GM21447 (cell line): ENCODE measurements around the gene CDC6.
A peak's percentile ranks its signal among the peaks of the same experiment; 100 is the strongest.

Experiments used
- ATAC-seq: cut with Tn5 transposase; IDR thresholded peaks from one replicate; pipeline ENCODE4 v1.9.1; 2021; ENCODE audit not compliant: unreplicated experiment

The CDC6 gene, protein sequence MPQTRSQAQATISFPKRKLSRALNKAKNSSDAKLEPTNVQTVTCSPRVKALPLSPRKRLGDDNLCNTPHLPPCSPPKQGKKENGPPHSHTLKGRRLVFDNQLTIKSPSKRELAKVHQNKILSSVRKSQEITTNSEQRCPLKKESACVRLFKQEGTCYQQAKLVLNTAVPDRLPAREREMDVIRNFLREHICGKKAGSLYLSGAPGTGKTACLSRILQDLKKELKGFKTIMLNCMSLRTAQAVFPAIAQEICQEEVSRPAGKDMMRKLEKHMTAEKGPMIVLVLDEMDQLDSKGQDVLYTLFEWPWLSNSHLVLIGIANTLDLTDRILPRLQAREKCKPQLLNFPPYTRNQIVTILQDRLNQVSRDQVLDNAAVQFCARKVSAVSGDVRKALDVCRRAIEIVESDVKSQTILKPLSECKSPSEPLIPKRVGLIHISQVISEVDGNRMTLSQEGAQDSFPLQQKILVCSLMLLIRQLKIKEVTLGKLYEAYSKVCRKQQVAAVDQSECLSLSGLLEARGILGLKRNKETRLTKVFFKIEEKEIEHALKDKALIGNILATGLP

DNA sequence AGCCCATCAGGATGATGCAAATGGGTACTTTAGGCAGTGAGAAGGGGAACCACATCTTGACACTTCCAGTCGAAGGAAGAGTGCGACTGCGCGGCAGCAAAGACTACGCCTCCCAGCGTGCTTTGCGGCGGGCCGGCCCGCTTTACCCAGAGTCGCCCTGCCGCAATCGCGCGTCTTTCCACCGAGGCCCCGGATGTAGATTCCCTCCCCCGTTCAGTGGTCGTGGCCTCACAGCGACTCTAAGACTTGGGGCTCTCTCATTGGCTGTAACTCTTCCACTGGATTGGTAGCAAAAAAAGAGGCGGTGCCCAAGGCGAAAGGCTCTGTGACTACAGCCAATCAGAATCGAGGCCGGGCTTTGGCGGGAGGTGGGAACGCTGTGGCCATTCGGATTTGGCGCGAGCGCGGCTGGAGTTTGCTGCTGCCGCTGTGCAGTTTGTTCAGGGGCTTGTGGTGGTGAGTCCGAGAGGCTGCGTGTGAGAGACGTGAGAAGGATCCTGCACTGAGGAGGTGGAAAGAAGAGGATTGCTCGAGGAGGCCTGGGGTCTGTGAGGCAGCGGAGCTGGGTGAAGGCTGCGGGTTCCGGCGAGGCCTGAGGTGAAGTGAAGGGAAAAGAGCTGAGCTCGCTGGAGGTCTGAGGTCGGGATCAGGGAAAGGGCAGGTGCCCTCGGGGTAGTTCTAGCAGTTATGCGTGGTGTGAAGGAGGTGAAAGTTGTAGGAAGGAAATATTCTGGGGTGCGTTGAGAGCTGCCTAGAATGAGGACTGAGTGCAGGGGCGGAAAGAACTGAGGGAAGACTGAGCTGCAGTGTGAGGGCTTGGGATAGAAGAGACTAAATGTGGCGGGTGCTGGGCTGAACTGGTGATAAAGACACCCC, at the start of gene CDC6:
TSS of gene CDC6 (plus strand) at position 386 of the 876 bp plus-strand sequence. CDS start 1,542 bp downstream, outside the sequence.
- peak; percentile 93 for ATAC-seq

DNA sequence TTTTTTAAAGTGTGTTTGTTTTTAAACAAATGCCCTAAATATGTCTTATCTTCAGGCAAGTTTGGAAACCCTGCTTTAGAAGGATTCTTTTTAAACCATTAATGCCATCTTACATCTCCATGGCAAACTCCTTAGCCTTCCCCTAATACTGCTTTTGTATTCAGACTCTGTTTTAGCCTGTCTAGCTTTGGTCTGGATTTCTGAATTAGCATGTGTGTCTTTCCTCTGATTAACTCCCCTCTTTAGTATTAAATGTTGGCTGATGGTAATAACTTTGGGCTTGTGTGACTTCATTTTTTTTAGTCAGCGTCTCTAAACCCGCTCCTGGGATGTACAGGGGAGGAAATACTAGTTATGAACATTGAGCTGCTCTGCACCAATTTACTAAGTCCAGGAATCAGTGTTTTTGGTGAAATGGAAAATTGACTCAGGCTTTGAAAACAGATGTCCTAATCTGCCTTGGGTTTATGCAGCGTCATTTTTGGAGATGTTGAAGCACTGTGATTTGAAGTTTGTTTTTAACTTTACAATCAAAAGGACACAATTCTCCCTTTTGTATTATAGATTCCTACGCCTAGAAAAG, 46.3 kb upstream of the CDC6 start:
- ATAC-seq: no peak

DNA sequence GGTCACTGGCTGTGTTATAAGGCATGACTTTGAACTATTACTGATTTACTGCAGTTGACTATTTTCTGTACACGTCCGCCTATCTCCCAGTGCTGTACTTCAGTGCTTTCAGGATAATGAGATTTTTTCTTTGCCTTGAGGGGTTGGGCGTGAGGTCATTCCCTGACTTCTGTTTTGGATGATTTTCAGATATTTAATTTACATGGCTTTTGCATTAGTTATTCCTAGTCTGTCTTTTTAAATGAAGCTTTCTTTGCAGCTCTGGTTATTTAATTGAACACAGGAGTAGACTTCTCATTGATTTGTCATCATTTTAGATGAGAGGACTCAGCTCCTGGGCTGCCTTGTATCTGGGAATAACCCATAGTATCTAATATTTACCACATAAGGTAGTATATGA, 44.9 kb upstream of the CDC6 start:
- no peak for ATAC-seq

DNA sequence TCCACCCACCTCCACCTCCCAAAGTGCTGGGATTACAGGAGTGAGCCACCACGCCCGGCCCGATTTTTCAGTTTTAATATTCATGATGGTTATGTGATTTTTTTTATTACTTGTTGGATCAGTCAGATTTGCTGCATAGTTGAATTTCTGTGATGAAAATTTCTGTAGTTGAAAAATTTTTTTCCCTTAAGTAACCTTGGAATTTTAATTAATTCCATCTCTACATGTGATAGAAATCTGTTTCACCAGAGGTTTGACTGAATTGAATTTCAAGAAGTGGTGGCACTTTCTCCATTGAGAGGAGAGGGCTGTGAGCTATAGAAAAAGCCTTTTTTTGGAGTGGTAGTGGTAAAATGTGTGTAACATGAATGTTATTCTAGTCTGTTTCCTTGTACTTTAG, 43.9 kb upstream of the CDC6 start:
- ATAC-seq: no peak

DNA sequence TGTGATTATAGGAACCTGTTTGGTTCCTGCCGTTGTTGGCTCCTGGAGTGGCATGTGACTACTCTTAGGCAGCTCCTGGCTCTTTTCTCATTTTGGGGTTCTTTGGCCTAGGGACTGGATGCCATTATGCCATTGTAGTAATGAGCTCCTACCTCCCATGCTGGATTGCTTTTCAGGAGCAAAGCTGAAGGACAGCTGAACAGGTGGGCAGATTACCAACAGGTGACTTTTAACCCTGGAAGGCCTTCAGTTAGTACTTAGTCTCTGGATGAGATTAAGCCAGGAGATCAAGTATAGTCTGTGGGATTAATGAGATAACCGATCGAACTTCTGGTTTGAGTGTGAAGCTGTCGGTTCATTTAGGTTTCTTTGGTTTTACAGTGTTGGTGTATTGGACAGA, 43.4 kb upstream of the CDC6 start:
- ATAC-seq: no peak

DNA sequence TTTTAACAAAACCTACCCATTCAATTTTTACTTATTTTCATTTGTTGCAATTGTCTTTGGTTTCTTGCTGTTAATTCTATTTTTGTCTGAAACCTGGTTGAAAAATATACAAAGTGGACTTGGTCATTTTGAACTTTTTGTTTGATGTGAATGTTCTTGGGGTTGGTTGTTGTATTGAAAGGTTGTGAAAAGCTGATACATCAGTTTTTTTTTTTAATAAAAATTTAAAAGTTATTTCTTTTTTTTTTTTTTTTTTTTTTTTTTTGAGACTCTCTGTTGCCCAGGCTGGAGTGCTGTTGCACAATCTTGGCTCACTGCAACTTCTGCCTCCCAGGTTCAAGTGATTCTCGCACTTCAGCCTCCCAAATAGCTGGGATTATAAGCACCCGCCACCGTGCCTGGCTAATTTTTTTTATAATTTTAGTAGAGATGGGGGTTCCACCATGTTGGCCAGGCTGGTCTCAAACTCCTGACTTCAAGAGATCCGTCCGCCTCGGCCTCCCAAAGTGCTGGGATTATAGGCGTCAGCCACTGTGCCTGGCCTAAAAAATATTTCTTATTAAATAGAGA, 39.7 kb upstream of the CDC6 start:
- ATAC-seq: no peak

DNA sequence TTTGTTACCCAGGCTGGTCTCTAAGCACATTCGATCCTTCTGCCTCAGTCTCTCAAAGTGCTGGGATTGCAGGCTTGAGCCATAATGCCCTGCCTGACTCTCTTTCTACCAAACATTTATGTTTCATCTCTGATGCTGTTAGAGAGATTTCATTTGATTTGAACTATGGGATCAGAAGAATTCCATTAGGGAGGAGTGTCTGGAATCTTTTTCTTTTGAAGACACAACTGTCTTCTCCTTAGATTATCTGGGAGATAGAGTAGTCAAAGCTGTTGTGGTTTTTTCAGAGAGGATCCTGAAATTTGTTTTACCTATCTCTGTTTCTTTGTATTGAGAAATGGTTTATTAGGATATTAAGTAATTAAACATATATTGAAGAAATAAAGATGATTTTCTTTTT, 39.2 kb upstream of the CDC6 start:
- ATAC-seq: no peak

DNA sequence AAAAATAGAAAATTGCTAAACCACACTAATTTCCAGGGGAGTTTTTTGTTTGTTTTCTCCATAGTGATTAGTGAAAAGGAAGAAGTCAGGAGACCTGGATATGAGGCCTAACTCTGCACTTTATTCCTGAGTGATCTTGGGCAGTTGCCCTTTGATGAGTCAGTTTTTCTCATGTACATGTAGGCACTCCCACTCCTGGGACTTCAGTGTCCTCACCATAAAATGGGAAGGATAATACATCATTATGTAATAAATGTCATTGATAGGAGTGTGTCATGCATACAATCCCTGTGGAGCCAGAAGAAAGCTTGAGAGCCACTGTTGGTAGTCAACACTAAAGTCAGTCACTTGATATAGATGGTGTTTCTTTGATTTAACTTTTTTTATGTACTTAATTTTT, 36.1 kb upstream of the CDC6 start:
- no peak for ATAC-seq

DNA sequence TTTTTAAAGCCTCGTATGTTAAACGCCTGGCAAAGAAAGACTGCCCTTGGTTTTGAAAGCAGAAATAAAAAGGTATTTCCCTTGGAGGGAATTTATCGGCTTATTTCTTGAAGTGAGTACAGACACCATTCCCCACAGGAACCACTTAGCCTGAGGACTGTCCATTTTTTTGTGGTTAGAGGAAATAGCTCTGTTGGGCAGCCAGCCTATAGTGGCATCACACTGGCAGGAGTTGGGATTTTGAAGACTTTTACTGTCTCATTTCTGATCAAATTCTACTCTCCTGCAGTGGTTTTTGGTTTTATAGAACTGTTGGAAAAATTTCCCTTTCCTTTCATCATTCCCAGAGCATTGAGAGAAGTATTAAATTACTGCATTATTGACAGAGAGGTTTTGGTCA, 34.1 kb upstream of the CDC6 start:
- no peak for ATAC-seq

DNA sequence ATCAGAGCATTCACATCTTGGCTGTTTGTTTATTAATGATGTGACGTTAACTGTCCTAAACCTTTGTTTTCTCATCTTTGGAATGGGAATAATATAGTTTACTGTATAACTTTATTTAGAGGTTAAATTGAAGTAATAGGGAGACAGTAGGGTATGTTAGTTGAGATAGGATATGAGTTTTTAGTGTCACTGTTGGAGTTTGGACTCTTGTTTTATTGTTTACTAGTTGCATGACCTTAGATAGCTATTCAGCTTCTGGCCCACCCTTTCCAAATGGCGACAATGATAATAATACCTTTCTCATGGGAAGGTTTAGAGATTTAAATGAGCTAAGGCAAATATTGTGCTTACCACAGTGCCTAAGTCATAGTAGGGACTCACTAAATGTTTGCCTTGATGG, 28.2 kb upstream of the CDC6 start:
- no peak for ATAC-seq

DNA sequence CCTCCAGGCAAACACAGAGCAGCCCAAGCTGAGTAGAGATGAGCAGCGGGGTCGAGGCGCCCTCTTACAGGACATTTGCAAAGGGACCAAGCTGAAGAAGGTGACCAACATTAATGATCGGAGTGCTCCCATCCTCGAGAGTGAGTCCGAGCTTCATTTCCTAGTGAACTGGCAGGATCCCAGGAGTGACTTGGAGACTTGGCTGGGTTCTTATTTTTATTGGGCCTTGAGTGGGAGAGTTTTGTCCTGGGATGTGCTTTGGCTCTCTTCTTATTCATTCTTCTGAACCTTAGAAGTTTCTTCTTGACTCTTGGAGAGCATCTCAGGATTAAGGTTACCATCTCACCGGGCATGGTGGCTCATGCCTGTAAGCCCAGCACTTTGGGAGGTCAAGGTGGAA, 27.2 kb upstream of the CDC6 start:
- ATAC-seq: no peak

DNA sequence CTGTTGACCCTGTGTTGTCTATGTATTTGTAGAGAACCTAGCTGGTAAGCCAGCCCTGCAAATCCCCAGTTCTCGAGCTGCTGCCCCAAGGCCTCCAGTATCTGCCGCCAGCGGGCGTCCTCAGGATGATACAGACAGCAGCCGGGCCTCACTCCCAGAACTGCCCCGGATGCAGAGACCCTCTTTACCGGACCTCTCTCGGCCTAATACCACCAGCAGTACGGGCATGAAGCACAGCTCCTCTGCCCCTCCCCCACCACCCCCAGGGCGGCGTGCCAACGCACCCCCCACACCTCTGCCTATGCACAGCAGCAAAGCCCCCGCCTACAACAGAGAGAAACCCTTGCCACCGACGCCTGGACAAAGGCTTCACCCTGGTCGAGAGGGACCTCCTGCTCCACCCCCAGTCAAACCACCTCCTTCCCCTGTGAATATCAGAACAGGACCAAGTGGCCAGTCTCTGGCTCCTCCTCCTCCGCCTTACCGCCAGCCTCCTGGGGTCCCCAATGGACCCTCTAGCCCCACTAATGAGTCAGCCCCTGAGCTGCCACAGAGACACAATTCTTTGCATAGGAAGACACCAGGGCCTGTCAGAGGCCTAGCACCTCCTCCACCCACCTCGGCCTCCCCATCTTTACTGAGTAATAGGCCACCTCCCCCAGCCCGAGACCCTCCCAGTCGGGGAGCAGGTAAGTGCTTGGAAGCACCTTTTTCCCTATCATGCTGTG, 23.1 kb upstream of the CDC6 start:
- ATAC-seq: no peak

DNA sequence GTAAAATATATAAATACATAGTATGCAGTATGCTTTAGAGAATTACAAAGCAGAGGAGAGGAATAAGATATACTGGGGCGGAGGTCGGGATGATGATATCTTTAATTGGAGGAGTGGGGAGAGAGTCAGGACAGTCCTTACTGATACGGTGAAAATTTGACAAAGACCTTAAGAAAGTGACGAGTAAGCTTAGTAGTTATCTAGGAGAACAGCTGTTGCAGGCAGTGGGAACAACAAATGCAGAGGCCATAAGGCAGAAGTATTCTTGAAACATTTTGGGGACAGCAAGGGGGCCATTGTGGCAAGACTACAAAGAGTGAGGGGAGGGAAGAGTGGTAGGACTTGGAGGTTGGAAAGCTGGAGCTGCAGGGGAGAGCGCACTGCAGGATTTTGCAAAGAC, 22.3 kb upstream of the CDC6 start:
- ATAC-seq: no peak

DNA sequence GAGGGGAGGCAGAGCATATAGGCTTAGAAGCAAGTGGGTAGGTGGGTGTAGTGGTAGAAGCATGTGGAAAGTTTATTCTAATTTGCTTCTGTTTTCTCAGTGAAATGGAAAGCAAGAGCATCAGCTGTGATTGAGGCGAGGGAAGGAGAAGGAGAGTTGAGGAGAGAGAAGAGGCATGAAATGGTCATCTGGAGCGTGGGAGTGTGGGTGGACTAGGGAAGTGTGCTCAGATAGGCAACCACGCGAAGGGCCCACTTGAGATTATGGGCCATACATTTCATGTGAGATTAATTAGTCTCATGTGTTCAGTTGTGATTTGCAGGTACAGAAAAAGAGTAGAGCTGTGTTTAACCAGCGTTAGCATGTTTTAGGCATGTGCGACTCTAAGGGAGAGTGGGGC, 20.8 kb upstream of the CDC6 start:
- ATAC-seq: no peak

DNA sequence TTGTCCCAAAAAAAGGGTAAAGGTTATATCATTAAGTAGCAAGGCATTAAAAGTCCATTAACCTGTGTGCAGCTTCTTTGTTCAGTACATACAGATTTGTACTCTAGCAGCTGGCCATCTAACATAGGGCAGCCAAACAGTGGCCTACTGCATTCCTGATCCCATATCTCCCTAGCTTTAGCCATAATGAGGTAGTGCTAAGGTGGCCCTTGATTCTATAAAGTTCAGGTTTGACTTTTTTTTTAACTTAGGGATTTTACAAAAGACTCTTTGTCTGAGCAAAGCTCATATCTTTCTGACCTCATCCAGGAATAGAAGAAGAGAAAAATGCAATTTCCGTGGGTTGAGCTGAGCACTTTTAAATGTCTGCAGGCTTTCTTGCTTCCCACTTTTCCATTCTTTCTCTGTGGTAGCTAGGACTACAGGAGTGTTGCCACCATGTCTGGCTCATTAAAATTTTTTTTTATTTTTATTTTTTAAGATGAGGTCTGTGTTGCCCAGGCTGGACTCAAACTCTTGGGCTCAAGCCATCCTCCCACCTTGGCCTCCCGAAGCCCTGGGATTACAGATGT, 19.5 kb upstream of the CDC6 start:
- no peak for ATAC-seq

DNA sequence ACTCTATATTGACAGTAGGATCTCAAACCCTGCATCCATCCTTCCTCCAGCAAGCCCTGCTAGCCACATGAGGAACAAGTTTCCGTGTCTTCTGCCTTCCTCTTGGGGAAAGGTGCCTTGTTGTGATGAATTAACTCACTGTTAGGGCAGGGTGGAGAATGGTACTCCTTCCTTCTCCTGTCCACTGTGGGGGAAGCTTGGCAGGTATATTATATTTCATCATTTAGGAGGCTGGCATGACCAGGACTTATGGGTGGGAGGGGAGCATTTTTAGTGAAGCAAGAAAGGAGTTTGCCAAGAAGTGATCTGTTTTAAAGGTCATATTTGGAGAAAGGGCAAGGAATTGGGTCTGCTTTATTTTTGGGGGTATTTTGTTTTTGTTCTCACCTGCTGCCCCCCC, 9.3 kb upstream of the CDC6 start:
- ATAC-seq: no peak

DNA sequence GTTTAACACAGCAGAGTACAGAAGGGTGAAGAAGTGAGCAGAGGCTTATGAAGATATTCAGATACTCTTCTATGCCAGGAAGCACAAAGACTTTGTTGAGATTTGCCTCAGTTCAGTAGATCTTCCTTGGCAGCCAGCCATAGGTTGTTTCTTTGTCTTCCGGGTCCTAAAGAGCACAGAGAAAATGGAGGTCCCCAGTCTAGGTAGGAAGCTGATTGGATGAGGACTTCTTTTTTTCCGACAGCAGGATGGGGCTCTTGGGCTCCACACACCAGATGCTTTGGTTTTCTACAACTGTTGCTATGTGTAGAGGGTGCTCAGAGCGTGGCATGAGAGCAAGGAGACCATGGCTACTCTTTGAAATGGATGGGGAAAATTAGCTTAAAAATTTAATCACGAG, 8.3 kb upstream of the CDC6 start:
- no peak for ATAC-seq

DNA sequence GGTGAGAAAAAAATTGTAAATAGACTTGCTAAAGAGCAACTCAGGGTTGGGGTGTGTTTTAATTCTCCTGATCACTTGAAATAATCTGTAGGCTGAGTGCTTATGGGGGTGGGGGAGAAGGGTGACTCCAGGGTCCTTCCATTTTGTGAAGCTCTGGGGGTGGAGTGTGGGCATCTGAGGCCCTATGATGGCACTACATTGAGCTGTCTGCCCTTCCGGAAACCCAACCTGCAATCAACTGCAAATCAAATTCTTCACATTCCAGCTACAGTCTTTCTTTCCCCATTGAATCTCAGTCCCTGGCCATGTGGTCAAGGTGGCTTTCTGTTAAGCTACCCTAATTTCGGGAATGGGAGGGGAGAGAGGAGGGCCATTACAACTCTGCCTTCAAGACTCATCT, 6.0 kb upstream of the CDC6 start:
- no peak for ATAC-seq

DNA sequence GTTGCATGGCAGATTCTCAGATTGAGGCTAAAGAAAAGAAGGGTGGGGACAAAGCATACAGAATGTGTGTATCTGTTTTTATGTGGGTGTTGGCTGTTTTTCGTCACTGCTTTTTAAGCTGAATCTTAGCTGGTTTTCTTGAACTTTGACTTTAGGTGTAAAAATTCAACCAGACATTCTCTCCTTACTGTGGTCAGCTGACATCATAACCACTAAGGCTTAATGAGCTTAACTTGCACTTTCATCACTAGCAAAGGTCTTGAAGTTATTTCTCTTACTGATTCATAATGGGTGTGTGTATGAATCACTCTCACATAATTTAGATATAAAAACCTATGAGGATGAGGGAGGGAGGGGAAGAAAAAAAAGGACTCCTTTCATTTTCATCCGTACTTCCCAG, 4.0 kb upstream of the CDC6 start:
- no peak for ATAC-seq

DNA sequence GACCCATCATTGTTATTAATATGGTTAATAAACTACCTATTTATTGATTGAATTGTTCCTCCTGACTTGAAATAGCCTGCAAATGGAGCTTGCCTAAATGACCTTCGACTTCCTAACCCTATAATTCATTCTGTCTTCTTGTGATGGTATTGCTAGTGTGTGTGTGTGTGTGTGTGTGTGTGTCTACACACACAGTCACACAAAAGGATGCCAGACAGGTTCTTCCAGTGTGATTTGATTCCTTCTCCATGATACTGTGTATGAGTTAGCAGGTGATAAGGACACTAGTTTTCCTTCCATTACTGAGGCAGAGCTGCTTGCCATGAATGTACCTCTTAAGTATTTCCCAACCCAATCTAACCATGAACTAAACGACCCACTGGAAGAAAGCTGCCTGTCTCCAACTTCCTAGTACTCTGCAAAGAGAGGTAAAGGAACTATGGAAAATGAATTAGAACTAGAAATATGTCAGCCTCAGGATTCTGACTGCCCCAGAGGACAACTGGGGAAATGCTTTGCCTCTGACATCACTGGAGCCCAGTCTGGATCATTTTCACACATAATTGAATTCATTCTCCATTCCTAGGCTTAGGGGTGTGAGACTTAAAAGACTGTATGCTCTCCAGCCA, 3.5 kb upstream of the CDC6 start:
- no peak for ATAC-seq
